HepG2 (cell line): ENCODE results near the gene NRN1L. TPM values are rescaled to one million over a fixed set of nuclear protein-coding genes. Genes with fewer than 3 reads are reported as not detected.

Source experiments
- AHDC1 ChIP-seq: sonication (generic); formaldehyde crosslinking; IDR thresholded peaks from 2 replicates; pipeline ENCODE4 v1.5.1; 2020; ENCODE audit warnings: mild to moderate bottlenecking, missing genetic modification reagents, borderline replicate concordance
- ATF6 ChIP-seq: sonication (generic); formaldehyde crosslinking; conservative IDR thresholded peaks from 2 replicates; pipeline ENCODE4 v1.4.0; 2020; ENCODE audit warnings: missing genetic modification reagents
- CBX5 ChIP-seq: sonication (generic); formaldehyde crosslinking; IDR thresholded peaks from 2 replicates; pipeline ENCODE4 v1.4.0; 2020; ENCODE audit warnings: missing genetic modification reagents, borderline replicate concordance
- FOXO4 ChIP-seq: sonication (generic); formaldehyde crosslinking; conservative IDR thresholded peaks from 2 replicates; pipeline ENCODE4 v1.8.1; 2023; ENCODE audit warnings: missing genetic modification reagents
- GLI4 ChIP-seq: sonication (generic); formaldehyde crosslinking; IDR thresholded peaks from 2 replicates; pipeline ENCODE4 v1.5.1; 2020; ENCODE audit warnings: missing genetic modification reagents, mild to moderate bottlenecking, moderate library complexity, borderline replicate concordance
- JDP2 ChIP-seq: sonication (generic); formaldehyde crosslinking; IDR thresholded peaks from 2 replicates; pipeline ENCODE4 v1.8.1; 2022; ENCODE audit warnings: missing genetic modification reagents, borderline replicate concordance
- MLX ChIP-seq: IDR thresholded peaks from 2 replicates; pipeline ENCODE4 v1.6.1; 2016
- NFE2L2 ChIP-seq: fragments of 150-350 bp; IDR thresholded peaks from 2 replicates; pipeline ENCODE4 v1.6.1; 2014; ENCODE audit warnings: low read length
- PRMT3 ChIP-seq: sonication (generic); formaldehyde crosslinking; IDR thresholded peaks from 2 replicates; pipeline ENCODE4 v1.8.1; 2022; ENCODE audit warnings: low read depth, mild to moderate bottlenecking, moderate library complexity, missing genetic modification reagents, borderline replicate concordance
- RFX5 ChIP-seq: IDR thresholded peaks from 2 replicates; pipeline ENCODE4 v1.6.1; 2011; ENCODE audit warnings: low read depth, low read length, improper control_type of control experiment
- SP2 ChIP-seq: sonication (generic); formaldehyde crosslinking; IDR thresholded peaks from 2 replicates; pipeline ENCODE4 v1.5.1; 2020; ENCODE audit warnings: mild to moderate bottlenecking, missing genetic modification reagents
- SRSF1 ChIP-seq: fragments of 200-400 bp; formaldehyde crosslinking; optimal IDR thresholded peaks from 2 replicates; pipeline ENCODE3; 2017; ENCODE audit warnings: mild to moderate bottlenecking, low read depth, low read length, moderate library complexity
- ZBTB26 ChIP-seq: IDR thresholded peaks from 2 replicates; pipeline ENCODE4 v1.6.1; 2016; ENCODE audit warnings: missing compliant biosample characterization, missing genetic modification reagents, borderline replicate concordance
- ZBTB43 ChIP-seq: sonication (generic); formaldehyde crosslinking; conservative IDR thresholded peaks from 2 replicates; pipeline ENCODE4 v1.4.0; 2020; ENCODE audit warnings: missing genetic modification reagents
- polyA plus RNA-seq, 8 experiments: library from polyadenylated mRNA; depleted of rRNA in 3 of 8; stranded (reverse) in 7 of 8; unstranded in 1 of 8; fragments of >200 nt; fragmentation: Illumina TruSeq in 4 of 8; extraction: Trizol in 4 of 8; gene quantifications; 2 replicates each; pipeline versions ENCODE4 v1.2.1 to v1.2.3, GENCODE V29; 2011 to 2016; ENCODE audit warnings: low read depth in 4 of 8, missing spikeins in 1 of 8, mixed read lengths in 1 of 8; ENCODE audit not compliant: insufficient read depth in 1 of 8
- total RNA-seq, 5 experiments: library from RNA; depleted of rRNA; stranded (reverse); fragments of >200 nt; fragmentation: Illumina TruSeq; extraction: Trizol; gene quantifications; 2 replicates each; pipeline ENCODE4 v1.2.3, GENCODE V29; 2016; ENCODE audit warnings: low read depth in 1 of 5

Gene NRN1L
- total and polyA plus RNA-seq, 2 of the 13 experiments (the other 11 are each of a cell fraction or from before 2014, with no cell fraction given): 0.53 to 1.2 TPM

- TF ChIP-seq SP2 (CRISPR knock-in tag) (peak; percentile 88), FOXO4 (0 out of 2 replicates have a peak, but pooled peaks have one; percentile 85), NFE2L2 (no peak), SRSF1 (no peak), AHDC1 (CRISPR knock-in tag) (no peak; the same call in 1 of the 2 replicates), RFX5 (no peak), MLX (CRISPR knock-in tag) (no peak), ATF6 (CRISPR knock-in tag) (no peak), JDP2 (no peak), PRMT3 (no peak), ZBTB26 (CRISPR knock-in tag) (no peak), ZBTB43 (CRISPR knock-in tag) (peak; percentile 42; the same call in 1 of the 2 replicates), CBX5 (no peak), GLI4 (CRISPR knock-in tag) (no peak; the same call in 1 of the 2 replicates)
Observed at GRCh38 chr16:67892899-67893742, 8.4 kb downstream of the NRN1L start, which contains the start of gene PSKH1 (continued).
